DMS53 treated with DMSO at 0.1 percent for 48 hours (cell line): ENCODE results near the gene P3H4.
"Not testable (repeated sequence)": the region's sequence is repeated elsewhere in the genome, so short reads cannot be mapped to it uniquely, and the experiment has no call there.

Source experiments
- DNase-seq: peaks from one replicate; lab custom pipeline; 2025; ENCODE audit not compliant: unreplicated experiment; lab: John Stamatoyannopoulos, UW

P3H4 gene

DNA sequence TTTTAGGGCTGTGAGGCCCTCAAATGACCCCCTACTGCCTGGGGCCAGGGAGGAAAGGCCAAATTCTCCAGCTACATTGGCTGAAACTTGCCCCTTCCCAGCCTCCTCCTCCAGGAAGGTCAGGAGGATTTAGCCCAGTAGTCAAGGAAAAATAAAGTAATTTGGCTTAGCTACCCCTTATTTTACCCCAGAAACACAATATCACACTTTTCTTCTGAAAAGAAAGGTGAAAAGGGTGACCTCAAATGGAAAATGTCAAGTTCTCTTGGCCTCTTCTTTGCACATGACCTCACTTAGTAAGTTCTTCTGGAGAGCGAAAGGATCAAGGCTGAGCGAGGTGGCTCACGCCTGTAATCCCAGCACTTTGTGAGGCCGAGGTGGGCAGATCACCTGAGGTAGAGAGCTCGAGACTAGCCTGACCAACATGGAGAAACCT is 17.2 kb downstream of the P3H4 start:
- no peak for DNase-seq

DNA sequence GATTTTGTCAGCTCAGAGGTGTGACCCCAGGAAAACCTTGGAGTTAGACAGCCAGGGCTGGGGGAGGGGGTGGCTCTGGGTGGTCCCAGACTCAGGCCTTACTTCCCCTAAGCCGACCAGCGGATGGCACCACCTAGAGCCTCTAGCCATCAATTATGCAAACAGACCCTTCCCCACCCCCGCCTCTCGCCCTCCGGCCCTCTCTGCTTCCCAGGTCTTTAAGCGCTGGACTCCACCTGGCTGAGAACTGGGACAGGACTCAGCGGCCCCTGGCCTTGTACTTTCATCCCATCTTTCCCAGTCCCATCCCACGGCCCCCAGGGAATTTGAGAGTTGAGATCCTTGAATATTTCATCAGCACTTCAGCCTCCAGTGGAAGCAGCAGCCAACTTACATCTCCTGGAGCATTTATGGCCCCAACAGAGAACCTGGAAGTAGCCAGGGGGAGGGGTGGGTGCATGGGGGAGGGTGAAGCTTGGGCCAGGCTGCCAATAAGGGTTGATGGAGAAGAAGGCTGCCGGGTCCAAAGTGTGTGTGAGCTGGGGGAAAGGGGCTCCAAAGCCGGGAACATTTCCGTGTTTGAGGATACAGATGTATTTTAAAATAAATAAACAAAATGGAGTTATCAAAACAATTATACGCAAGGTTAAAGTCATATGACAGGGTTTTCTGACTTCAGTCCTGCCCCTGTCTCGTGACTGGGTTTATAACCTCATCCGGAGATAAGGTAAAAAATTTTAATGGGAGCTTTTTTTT is 17.8 kb downstream of the P3H4 start:
- DNase-seq: no peak

DNA sequence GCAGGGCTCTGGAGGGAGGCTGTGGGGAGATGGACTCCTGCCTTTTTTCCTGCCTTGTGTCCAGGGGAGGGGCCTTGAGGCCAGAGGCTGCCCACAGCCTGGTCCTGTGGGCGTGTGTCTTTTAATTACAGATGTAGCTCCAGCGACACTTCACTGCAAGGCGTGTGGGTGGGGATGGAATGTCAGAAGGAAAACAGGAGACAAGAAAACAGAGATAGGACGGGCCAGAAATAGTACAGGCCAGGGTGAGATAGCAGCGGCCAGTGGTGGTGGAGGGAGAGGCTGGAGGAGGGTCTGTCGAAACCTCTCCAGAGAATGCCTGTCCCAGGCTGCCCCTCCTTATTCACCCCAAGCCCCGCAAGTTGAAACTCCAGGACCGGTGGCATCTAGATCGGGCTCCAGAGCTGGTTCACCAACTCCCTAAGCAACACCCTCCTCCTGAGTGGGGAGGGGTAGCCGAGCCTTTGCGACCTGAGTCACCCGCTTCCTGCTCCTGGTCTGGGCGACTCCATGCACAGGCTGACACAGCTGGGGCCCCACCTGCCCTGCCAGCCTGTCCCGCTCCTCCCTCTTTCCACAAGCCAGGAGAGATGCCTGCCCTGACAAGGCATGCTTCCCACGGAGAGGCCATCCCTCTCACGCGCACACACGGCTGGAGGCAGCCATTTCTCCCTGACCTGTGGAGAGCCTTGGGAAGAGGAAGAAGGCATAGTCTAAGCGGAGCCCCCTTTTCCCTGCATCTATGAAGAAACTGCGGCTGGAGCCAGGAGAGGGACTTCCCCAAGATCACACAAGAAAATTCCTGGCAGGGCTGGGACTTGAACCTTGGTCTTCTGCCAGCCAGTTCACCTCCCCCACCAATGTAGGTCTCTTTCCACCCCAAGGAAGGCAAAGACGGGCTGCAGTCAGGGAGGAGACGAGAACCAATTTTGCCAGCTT is 18.6 kb downstream of the P3H4 start:
- peak; percentile 79 for DNase-seq

DNA sequence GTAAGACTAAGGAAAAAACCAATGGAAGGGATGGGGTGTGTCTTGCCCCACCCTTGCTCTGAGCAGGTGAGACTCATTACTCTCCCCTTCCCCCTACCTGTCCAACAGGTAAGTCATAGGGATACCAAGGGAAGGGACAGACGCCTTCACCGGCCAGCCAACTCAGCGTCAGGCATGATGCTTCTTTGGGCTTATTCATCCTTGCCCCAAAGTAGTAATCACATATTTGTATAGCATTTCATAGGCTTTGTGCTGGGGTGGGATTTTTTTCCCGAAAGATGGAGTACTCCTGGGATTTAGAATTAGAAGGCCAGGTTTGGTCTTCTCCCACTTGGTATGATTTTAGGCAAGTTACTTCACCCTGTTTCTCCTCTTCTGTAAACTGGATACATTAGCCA is 24.7 kb downstream of the P3H4 start:
- DNase-seq: no peak

DNA sequence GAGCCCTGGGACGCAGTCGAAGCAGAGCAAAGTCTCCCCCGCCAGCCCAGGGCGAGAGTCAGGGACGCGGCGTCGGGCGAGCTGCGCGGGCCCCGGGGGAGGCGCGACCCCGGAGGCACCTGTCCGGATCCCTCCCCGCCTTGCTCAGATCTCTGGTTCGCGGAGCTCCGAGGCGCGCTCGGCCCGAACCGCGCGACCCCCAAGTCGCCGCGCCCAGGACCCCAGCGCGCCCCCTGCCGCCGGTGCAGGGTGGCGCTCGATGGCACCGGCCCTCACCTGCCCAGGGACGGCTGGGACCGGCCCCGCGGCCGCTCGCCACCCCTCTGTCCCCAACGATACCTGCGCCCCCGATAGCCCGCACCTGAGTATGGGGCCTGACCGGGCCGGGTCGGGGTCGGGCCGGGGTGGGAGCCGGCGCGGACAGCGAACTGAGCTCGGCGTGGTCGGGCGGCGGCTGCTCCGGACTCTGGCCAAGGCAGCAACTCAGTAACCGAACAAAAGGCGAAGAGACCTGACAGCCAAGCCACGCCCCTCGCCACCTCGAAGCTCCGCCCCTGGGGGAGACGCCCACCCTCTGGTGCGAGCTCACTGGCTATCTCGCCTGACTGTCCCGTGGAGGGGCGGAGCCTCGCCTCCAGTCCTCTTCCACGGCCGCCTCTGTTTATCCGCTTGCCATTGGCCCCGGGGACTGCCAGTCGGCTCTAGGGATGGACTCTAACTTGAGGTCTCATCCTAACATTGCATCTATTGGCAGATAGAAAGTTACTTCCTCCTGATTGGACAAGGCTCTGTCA is 25.3 kb downstream of the P3H4 start, which contains the start of gene JUP:
Gene JUP (minus strand): TSS at position 485 of the 794 bp plus-strand sequence. CDS start 14,857 bp downstream, outside the sequence.
- DNase-seq: peak; percentile 98

DNA sequence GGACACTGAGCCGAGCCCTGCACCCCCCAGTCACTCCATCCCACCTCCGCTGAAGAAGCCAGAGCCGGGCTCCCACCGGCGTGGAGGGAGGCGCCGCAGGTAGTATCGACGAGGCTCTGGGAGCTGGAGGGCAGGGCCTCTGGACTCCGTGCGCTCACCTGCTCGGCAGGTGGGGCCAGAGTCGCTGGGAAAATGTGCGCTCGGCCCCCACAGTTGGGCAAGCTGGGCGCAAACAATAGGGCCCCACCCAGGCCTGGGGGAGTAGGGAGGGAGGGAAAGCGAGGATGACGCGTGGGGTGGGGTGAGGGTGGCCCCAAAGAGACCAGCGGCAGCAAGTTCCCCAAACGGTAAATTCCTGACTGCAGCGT is 25.9 kb downstream of the P3H4 start:
- DNase-seq: no peak

DNA sequence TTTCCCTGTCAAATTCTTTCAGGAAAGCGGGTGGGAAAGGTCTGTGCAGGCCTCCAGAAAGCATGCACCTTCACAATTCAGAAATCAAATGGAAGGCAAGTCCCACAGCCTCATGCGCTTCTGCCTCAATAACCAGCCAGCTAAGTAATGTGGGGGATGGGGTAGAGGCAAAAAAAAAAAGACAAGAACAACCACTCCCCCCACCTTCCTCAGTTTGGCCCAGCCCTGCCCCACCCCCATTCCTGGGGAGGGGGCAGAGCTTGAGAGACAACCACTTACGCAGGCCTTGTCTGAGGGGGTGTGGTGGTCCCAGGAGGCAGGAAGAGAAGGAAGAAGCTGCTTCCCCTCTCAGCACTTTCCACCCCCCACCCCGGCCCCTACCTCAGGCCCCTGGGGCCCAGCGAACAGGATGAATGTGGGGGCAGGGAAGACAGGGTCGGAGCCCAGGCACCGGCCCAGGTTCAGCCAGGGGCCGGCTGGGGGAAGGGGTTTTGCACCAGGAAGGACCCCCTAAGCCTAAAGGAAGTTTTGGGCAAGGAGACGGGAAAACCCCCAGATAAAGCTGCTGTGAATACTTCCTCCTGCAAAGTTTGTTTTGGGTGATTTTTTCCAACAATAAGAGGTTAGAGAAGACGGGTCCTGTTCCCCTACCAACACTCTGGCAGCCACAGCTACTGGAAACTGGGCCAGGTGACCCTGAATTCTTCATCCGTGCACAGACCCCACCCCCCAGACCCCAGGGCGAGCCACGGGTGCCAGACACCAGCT is 26.5 kb downstream of the P3H4 start:
- DNase-seq: no peak

DNA sequence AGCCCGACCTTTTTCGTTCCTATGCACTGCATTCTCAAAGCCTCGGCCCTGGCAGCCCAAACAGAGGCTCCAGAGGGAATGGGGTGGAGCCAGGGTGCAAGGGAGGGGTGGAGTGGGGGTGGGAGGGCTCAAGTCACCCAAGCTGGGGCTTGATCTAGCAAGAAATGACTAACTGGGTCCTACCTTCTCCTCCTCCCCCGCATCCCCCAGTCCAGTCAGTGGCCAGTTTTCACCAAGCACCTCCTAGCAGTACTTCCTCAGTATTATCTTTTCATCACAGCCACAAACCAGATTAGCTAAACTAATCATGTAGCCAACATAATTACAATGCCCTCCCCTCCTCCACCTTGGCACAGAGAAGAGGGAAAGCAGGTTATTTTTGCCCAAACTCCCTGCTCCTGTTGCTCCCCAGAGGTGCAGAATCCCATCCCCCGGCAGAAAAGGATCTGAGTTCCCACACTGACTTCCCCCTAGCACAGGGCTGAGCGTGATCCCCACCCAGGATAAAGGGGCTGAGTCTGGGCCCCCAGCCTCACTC is 27.5 kb downstream of the P3H4 start:
- no peak for DNase-seq

DNA sequence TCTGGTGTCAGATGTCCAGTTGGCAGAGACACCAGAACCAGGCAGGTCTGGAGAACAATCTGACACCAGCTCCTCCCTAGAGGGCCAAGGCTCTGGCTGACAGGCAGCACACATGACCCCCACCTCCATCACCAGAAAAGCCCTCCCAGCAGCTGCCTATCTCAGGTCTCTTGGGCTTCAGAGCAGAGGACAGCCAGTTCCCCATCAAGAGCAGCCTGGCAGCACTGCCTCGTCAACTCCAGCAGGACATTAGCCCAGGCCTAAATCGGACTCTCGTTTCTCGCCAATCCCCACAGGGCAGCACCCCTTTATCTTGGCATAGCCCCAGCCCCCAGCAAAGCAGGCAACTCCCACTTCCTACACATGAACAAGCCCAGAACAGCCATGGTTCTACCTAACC is 29.6 kb downstream of the P3H4 start:
- no peak for DNase-seq

DNA sequence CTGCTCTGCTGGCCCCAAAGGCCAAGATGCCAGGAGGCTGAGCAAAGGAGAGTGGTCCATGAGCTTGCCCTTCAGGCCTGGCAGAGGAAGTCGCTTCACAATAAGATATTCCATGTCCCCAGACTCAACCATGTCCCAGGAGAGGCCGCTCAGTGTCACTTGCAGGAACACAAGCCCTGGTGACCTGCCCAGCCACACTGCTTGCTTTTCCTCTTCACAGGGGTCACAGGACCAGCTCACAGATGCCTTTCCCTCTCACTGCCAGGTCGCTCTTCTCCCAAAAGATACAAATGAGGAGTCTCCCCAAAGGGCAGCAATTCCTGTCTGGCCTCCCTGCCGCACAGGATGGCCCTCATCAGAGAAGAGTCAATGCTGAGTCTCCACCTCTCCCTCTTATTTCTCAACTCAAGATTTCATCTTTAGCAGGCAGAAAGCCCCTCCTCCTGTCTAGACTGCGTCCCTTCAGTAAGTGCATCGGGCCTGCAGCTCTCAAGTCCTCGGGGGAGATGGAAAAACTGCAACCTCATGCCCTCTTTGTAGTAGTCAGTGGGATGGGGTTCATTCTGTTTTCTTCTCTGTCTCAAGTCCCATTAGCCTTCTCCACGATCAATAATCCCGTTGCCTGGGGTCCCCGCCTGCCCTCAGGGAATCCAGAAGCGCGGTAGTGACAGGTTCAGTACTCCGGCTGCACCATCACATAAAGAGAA is 30.2 kb downstream of the P3H4 start:
- DNase-seq: no peak

DNA sequence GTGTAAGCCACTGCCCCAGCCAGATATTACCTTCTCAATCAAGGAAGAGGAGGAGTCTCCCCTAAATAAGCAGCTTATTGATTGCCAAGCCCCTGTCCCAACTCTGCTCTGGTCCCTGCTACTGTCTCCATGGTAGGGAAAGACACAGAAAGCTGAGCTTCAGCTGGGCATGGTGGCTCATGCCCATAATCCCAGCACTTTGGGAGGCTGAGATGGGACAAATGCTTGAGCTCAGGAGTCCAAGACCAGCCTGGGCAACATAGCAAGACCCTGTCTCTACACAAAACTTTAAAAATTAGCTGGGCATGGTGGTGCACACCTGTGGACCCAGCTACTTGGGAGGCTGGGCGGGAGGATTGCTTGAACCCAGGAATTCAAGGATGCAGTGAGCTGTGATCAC is 31.8 kb downstream of the P3H4 start:
- no peak for DNase-seq

DNA sequence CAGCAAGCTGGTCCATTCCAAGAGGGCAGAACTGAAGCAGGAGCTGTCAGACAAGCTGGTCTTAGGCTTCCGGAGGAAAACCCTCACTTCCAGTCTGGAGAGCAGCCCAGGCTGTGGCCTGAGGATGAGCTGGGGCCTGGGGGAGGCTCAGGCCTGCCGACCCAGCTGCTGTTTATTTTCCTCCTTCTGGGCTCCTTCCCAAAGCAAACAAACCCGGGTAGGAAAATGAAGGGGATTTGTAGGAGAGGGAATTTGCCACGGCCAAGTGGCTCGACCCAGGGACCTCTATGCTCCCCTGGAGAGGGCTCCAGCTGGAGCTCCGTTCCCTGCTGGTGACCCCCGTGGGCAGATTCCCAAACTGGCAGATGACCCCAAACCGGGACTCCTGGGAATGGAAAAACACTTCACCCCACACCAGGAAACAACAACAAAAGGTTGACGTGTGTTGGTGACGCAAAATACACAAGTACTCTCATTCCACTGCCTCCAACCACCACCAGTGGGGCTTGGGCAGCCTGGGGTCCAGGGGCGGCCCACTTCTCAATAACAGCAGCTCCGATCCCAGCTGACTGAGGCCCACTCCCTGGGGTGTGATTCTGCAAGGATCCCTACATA is 34.1 kb downstream of the P3H4 start:
- DNase-seq: peak; percentile 88

DNA sequence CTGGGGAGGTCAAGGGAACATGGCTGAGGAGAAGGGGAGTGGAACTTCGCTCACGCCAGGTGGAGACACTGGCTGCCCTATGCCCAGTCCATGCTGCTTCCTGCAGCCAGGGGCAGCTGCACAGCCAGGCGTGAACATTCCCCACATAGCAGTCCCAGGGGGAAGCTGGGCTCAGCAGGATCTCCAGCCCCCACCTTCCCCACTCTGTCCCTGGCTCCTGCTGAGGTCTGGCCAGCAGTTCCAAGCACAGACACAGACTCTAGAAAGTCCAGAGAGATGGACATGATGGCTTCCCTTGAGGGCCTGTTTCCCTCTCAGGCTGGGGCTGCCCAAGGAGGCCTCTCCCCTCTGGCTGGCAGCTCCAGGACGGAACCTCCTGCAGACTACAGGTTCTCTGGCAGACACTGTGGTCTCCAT is 34.6 kb downstream of the P3H4 start:
- DNase-seq: peak; percentile 27

DNA sequence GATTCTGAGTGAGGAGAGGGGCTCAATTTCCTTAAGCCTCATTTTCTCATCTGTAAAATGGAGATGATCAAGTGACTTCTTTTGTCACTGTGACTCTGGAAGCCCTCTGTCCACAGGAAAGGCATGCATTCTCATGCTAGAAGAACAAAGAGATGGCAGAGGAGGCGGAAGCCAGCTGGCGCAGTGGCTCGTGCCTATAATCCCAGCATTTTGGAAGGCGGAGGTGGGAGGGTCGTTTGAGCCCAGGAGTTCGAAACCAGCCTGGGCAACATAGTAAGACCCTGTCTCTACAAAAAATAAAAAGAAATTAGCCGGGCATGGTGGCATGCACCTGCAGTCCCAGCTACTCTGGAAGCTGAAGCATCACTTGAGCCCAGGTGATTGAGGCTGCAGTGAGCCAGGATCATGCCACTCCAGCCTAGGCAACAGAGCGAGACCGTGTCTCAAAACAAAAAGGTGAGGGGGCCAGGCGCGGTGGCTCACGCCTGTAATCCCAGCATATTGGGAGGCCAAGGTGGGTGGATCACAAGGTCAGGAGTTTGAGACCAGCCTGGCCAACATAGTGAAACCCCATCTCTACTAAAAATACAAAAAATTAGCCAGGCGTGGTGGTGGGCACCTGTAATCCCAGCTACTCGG is 35.4 kb downstream of the P3H4 start:
- not testable (repeated sequence) for DNase-seq

DNA sequence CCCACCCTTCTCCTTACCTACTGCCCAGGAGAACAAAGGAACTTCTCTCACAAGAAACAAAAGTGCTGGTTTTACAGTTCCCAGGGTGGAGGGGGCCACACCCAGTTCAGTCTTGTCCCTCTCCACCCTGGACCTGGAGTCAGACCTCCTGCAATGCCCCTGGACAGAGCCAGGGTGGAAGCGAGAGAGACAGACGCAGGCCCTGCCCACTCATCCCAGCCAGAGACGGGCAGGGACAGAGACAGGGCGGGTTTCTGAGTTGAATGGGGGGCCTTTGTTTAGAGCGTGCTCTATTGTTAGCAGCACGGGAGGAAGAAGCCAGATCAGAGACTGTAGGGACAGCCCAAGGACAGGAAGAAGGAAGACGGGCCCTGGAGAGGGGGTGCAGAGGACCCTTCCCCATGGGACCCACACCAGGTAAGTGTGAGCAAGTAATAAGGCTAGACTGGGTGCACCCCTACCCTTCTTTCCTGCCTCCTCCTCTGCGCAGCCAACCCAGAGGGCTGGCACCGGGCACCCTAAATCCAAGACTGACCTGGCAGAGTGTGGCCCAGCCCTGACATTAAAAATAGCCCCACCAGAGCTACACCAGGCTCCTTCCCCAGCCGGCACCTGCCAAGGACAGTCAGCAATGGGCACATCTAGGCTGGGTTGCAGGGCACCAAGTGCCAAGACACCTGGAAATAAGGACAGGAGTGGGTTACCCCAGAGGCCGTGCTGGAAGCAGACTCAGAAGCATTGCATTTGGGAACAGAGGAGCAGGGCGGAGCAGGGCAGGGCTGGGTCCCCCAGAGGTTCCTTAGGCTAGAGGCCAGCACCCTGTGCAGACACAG is 36.1 kb downstream of the P3H4 start:
- no peak for DNase-seq

DNA sequence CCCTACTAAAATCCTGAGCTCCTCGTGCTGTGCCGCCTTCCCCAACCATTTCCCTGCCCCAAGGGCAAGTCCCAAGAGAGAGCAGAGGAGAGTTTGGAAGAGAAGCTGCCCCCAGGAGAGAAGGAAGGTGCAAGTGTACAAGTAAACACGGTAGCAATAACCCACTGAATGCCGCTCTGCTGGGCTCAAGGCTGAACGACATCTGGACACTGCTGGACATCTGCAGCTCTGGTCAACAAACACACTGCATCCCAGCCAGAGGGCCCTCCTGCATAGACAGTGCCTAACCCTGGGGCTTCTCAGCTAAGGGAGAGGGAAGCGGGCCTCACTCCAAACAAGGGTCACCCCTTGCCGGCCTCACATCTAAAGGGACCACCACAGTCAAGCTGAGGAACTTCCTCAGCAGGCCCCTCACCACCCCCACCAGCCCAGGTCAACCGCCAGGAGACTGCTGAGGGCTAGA is 38.0 kb downstream of the P3H4 start:
- peak; percentile 8 for DNase-seq

DNA sequence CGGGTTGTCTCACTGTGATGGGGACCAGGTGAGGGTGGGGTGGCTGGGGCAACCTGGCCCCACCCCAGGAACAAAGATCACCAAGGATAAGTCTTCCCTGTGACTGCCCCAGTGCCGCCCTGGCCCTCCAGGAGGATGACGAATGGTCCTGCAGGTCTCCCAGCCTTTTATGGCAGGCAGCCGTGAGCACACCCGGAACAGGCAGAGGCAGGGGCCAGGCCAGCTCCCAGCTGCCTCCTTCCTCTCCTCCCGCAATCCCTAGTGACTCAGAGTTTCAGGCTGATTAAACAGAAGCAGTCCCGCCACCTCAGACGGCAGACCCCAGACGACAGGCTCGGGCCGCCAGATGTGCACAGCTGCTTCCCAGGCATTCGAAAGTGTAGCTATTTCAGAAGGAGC is 38.6 kb downstream of the P3H4 start:
- DNase-seq: peak; percentile 89
